SJSA1 (cell line): ENCODE data around the gene PDLIM5. TPM values are rescaled to one million over a fixed set of nuclear protein-coding genes. Genes with fewer than 3 reads are reported as not detected.
"Not testable (repeated sequence)": the region's sequence is repeated elsewhere in the genome, so short reads cannot be mapped to it uniquely, and the experiment has no call there.

Experiments
- DNase-seq, 2 experiments: peaks; one replicate each; pipeline ENCODE4 v3.0.0-alpha.2; 2015 to 2020; ENCODE audit warnings: low spot score in 2 of 2, low read depth in 1 of 2
- H3K27ac ChIP-seq: fragments of 250-450 bp; sonication (Bioruptor Pico); 2 replicates; pipeline ENCODE4 v1.5.1; 2020; ENCODE audit warnings: mild to moderate bottlenecking, moderate library complexity
- H3K27me3 ChIP-seq: fragments of 250-450 bp; sonication (Bioruptor Pico); replicated peaks from 2 replicates; pipeline ENCODE4 v1.5.1; 2020; ENCODE audit warnings: mild to moderate bottlenecking, moderate library complexity
- H3K36me3 ChIP-seq: fragments of 250-450 bp; sonication (Bioruptor Pico); 2 replicates; pipeline ENCODE4 v1.5.1; 2020; ENCODE audit warnings: mild to moderate bottlenecking
- H3K4me1 ChIP-seq: fragments of 250-450 bp; sonication (Bioruptor Pico); replicated peaks from 2 replicates; pipeline ENCODE4 v1.6.1; 2021; ENCODE audit warnings: mild to moderate bottlenecking
- H3K4me3 ChIP-seq: fragments of 250-450 bp; sonication (Bioruptor Pico); 2 replicates; pipeline ENCODE4 v1.5.1; 2020; ENCODE audit warnings: mild to moderate bottlenecking
- H3K9me3 ChIP-seq: fragments of 250-450 bp; sonication (Bioruptor Pico); replicated peaks from 2 replicates; pipeline ENCODE4 v1.5.1; 2020; ENCODE audit warnings: mild to moderate bottlenecking
- total RNA-seq: library from RNA; depleted of rRNA; stranded (reverse); fragments of >200 nt; shearing (Covaris generic); gene quantifications from 2 replicates; pipeline ENCODE4 v1.2.3, GENCODE V29; 2014

The PDLIM5 gene
- total RNA-seq, 1 experiment from 2014 or later: 133 TPM

- H3K27ac ChIP-seq: no peak overlapping the region
- H3K27me3 ChIP-seq: no peaks in the 10 kb centered on the region
- peaks cover 57% of the 10 kb centered on the region for H3K36me3 ChIP-seq
- no peaks in the 10 kb centered on the region for H3K9me3 ChIP-seq
- H3K4me1 ChIP-seq: 0 out of 2 replicates have a peak, but pooled peaks cover 9% of the 10 kb centered on the region
- no peak overlapping the region for H3K4me3 ChIP-seq
- no peak for DNase-seq
Observed at GRCh38 chr4:94648699-94649098, 197.0 kb downstream of the PDLIM5 start.

DNA sequence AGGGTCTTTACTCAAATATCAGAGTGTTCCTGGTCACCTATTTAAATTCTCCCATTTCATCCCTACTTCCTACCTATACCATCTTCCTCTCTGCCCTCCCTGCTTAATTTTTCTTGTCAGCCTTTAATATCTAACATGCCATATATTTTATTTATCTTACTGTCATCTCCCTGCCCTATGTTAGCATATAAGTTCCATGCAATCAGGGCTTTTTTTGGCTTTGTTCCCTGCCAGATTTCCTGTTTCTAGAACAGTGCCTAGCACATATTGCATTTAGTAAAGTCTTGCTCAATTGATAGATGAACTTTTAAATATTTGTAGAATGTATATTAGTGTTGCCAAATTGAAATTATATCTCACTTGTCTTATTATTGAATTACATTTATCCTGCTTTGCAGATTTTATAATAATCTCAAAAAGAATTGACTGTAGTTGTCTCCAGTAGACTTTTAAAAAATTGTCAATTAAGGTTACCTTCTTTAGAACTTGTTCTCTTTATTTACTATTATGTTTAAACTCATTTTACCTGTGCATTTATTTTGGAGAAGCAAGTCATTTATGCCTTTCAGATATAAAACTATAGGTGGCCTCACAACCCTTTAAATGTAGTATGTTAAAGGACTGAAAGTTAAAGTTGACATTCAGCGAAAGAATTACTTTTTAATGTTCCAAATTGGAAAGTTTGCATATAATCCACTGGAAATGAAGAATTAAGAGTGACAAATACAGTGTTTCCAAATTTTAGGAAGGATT is 197.8 kb downstream of the PDLIM5 start:
- 0 out of 2 replicates have a peak, but pooled peaks cover 18% of the 10 kb centered on the region for H3K4me1 ChIP-seq
- H3K27me3 ChIP-seq: no peaks in the 10 kb centered on the region
- DNase-seq: no peak
- H3K36me3 ChIP-seq: peaks cover 58% of the 10 kb centered on the region
- H3K9me3 ChIP-seq: no peaks in the 10 kb centered on the region
- no peak overlapping the region for H3K27ac ChIP-seq
- H3K4me3 ChIP-seq: no peak overlapping the region

DNA sequence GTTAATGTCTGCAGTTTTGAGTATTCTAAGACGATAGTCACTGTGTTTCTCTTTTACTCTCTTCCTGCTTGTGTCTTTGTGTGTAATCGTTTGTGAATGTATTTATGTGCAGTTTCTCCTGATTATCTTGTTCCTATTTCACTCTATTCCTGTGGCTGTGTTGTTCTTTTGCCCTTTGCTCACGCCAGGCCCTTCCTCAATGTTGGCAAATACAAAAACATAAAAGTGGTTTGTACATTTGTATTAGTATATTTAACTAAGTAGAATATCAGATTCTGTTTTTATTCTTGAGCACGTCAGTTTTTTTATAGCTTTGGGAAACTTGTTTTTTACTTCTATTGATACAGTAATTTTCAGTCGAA is 198.4 kb downstream of the PDLIM5 start:
- H3K9me3 ChIP-seq: no peaks in the 10 kb centered on the region
- H3K27me3 ChIP-seq: no peaks in the 10 kb centered on the region
- 0 out of 2 replicates have a peak, but pooled peaks cover 18% of the 10 kb centered on the region for H3K4me1 ChIP-seq
- no peak overlapping the region for H3K27ac ChIP-seq
- DNase-seq: no peak
- H3K4me3 ChIP-seq: no peak overlapping the region
- H3K36me3 ChIP-seq: peaks cover 53% of the 10 kb centered on the region

GRCh38 chr4:94650690-94651089 is 198.9 kb downstream of the PDLIM5 start:
- Histone ChIP-seq H3K27me3 (no peaks in the 10 kb centered on the region), H3K9me3 (no peaks in the 10 kb centered on the region), H3K27ac (no peak overlapping the region), H3K4me1 (0 out of 2 replicates have a peak, but pooled peaks cover 18% of the 10 kb centered on the region), H3K4me3 (no peak overlapping the region), H3K36me3 (peaks cover 51% of the 10 kb centered on the region)
- no peak for DNase-seq

GRCh38 chr4:94653095-94653649 is 201.4 kb downstream of the PDLIM5 start:
- no peaks in the 10 kb centered on the region for H3K9me3 ChIP-seq
- no peak overlapping the region for H3K4me3 ChIP-seq
- 0 out of 2 replicates have a peak, but pooled peaks cover 18% of the 10 kb centered on the region for H3K4me1 ChIP-seq
- no peaks in the 10 kb centered on the region for H3K27me3 ChIP-seq
- peaks cover 50% of the 10 kb centered on the region for H3K36me3 ChIP-seq
- H3K27ac ChIP-seq: no peak overlapping the region
- no peak for DNase-seq

- DNase-seq: no peak
- H3K9me3 ChIP-seq: no peaks in the 10 kb centered on the region
- 0 out of 2 replicates have a peak, but pooled peaks cover 18% of the 10 kb centered on the region for H3K4me1 ChIP-seq
- no peaks in the 10 kb centered on the region for H3K27me3 ChIP-seq
- H3K36me3 ChIP-seq: peaks cover 55% of the 10 kb centered on the region
- no peak overlapping the region for H3K27ac ChIP-seq
- H3K4me3 ChIP-seq: no peak overlapping the region
Observed at GRCh38 chr4:94653984-94654609, 202.4 kb downstream of the PDLIM5 start.

DNA sequence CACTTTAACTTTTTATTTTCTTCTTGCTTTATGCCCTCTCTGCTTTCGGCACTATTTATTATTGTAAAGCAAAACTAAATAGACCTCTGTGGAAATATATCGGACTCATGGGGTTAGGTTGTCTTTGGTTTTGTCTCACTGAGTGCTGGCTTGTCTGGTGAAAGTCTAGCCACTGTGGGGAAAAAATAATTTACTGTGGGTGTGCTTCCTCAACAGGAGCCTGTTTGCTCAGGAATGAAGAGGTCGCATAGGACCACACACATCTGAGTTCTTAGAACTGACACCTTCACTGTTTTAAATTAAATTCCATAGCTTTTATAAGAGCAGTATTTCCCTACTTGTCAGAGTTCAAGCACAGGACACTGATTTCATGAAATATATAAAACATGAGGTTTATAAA is 203.0 kb downstream of the PDLIM5 start:
- H3K4me3 ChIP-seq: no peak overlapping the region
- no peak overlapping the region for H3K27ac ChIP-seq
- H3K36me3 ChIP-seq: peaks cover 58% of the 10 kb centered on the region
- no peak for DNase-seq
- H3K4me1 ChIP-seq: 0 out of 2 replicates have a peak, but pooled peaks cover 18% of the 10 kb centered on the region
- H3K27me3 ChIP-seq: no peaks in the 10 kb centered on the region
- H3K9me3 ChIP-seq: no peaks in the 10 kb centered on the region

DNA sequence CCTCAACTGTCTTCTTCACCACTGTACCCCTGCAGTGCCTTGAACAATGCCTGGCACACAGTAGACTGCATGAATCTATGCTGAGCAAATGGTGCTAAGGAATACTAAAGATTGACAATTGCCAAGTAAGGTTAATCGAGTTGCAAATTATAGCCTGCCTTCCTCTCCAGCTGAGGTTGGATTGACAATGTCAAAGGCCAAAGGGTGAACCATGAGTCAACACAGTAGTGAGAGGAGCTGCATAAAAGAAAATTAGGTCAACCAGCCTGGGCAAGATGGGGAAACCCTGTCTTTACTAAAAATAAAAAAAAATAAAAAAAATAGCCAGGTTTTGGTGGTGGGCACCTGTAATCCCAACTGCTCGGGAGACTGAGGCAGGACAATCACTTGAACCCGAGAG is 208.9 kb downstream of the PDLIM5 start:
- peaks cover 62% of the 10 kb centered on the region for H3K36me3 ChIP-seq
- no peak overlapping the region for H3K4me3 ChIP-seq
- DNase-seq: no peak
- no peaks in the 10 kb centered on the region for H3K27me3 ChIP-seq
- no peaks in the 10 kb centered on the region for H3K4me1 ChIP-seq
- H3K9me3 ChIP-seq: no peaks in the 10 kb centered on the region
- H3K27ac ChIP-seq: no peak overlapping the region

DNA sequence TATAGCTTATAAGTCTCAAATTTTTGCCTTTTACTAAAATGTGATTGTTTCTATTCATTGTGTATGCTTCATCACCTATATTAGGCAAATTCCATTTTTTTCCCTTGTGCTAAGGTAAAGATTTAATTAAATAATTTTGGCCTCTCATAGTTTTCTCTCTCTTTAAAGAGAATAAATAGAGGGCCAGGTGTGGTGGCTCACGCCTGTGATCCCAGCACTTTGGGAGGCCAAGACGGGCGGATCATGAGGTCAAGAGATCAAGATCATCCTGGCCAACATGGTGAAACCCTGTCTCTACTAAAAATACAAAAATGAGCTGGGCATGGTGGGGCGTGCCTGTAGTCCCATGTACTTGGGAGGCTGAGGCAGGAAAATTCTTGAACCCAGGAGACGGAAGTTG is 213.3 kb downstream of the PDLIM5 start:
- H3K36me3 ChIP-seq: peaks cover 37% of the 10 kb centered on the region
- not testable (repeated sequence) for H3K27me3 ChIP-seq, DNase-seq, H3K4me3 ChIP-seq, H3K27ac ChIP-seq, H3K9me3 ChIP-seq, H3K4me1 ChIP-seq

DNA sequence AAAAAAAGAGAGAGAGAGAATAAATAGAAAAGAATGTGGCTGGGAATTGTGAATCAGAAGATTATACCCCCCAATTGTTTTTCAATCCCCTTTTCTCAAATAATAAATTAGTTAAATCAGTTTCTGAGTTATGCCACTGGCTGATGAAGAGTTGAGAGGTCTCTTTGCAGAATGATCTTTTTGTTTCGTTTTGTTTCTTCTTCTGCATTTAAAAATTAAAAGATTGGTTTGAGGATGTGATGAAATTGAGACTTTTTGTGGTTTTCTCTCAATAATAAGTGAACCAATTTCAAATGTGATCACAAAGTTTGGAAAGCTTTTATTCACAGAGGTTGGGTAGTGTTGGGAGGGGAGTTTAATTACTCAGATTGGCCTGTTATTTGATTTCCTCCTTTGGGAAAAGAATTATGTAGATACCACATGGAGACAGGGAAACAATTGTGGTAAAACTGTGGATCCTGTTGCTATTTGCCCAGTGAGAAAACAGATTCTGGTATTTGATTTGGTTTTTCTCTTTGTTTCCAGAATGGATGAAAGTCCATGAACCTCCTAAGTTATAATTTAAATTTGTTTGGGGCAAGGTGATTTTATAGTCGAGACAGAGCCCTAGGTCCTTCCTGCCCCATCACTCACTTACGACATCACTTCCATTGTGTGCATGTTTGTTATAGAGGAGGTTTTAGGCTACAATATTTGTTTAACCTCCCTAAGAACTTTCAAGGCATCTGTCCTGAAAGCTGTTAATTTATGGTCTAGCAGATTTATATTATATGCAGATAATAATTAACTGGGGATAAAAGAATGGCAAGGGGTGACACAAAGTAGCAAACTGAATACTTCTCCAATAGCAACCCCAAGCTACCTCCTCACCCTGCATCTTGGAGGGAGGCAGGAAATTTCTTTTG is 214.0 kb downstream of the PDLIM5 start:
- Histone ChIP-seq H3K36me3 (peaks cover 29% of the 10 kb centered on the region), H3K27ac (no peak overlapping the region), H3K4me3 (no peak overlapping the region), H3K9me3 (no peaks in the 10 kb centered on the region), H3K27me3 (no peaks in the 10 kb centered on the region), H3K4me1 (no peaks in the 10 kb centered on the region)
- no peak for DNase-seq

DNA sequence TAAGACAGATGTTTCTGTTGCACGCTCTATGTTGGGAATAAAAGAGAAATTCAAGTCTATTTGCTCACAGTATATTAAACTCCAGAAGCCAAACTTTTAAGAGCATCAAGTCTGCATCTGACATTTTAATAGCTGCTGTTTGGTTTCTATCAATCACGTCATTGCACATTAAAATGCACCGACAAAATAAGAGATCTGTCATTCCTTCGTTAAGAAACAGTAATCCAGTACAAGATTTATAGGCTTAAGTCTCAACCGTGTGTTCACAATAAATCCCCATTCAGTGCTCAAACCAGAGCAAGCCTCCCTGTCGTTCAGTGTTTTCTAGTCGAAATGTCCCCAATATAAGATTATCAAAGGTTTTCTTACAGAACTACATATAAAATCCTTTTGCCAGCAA is 217.0 kb downstream of the PDLIM5 start:
- Histone ChIP-seq H3K4me1 (no peaks in the 10 kb centered on the region), H3K36me3 (peaks cover 13% of the 10 kb centered on the region), H3K27ac (no peak overlapping the region), H3K4me3 (no peak overlapping the region), H3K27me3 (no peaks in the 10 kb centered on the region), H3K9me3 (no peaks in the 10 kb centered on the region)
- no peak for DNase-seq

DNA sequence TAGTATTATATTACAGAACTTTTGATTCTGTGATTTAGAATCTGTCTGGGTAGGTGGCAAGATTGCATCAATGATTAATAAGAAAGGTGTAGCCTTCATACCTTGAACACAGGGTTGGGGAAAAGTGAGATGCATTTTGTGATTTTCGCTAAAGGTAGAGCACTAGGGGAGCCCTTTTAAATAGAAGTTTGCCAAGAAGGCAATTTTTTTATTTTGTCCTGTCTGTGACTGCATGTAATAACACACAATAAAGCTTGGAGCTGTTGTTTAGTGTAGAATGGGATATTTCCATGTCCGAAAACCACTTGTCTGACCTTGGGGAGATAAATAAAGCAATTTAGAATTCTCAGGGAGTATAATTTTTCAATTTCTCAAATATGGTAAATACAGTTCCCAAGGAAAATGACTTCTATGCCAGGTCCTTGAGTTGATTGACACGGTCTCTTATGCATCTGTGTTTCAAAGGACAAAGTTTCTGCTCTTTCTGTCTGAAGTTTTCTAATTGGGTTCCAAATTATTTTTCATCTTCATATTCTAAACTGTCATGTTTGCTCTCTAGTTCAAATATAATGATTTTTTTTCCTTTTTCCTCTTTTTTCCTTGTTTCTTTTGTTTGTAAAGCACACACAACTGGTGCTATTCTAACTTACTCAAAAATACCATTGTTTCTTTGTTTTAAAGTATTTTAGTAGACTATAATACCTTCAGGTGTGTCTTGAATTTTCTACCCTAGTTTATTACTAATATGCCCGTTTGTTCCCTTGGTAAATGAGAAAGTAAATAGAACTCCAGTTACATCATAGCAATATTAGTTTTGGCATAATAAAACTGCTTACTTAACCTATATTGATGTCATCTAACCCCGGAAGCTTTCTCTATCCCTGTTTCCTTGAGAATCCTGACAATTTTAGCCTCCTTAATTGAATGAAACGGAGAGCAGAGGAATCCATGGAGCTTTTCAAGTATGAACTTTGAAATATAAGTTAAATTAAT is 218.2 kb downstream of the PDLIM5 start:
- Histone ChIP-seq H3K9me3 (no peaks in the 10 kb centered on the region), H3K36me3 (peaks cover 7% of the 10 kb centered on the region; the same call in 1 of the 2 replicates), H3K4me3 (no peak overlapping the region), H3K27ac (no peak overlapping the region), H3K4me1 (no peaks in the 10 kb centered on the region), H3K27me3 (no peaks in the 10 kb centered on the region; the same call in 1 of the 2 replicates)
- no peak for DNase-seq
